ENCODE measurements around the gene MAML1. TPM values are rescaled to one million over a fixed set of nuclear protein-coding genes. Genes with fewer than 3 reads are reported as not detected.
A peak's percentile ranks its signal among the peaks of the same experiment; 100 is the strongest.

The MAML1 gene
- total and polyA plus RNA-seq, 2 experiments from 2014 or later = 14.4 to 35.8 TPM

DNA sequence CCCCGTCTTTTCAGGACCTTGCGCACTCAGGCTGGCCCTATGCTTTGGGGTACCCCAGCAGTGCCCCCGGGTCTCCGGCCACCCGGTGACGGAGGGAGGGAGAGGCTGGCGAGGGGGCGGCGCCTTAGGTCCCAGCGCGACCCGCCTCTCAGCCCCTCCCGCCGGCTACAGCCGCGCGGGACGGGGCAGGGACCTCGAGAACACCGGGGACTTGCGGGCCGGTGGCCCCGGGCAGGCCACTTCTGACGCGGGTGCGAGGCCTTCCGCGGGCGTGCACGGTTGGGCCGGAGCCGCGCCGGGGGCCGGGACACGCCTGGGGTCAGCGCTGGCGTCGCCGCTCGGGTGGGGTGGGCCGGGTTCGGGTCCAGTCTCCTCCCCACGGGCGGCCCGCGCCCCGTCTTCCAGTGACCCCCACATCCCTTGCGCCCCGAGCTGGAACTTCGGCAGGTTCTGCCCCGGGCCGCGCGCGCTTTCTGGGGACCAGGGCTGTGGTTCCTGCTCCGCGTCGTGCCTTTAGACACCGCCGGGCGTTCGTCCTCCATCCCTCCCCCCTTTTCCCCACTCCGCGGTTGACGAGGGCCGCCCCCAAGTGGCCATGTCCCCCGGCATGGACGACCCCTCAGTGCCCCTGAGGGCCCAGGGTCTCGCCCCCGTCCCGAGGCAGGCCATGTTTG is 84.3 kb downstream of the MAML1 start:
- TF ChIP-seq, protein P1, sequence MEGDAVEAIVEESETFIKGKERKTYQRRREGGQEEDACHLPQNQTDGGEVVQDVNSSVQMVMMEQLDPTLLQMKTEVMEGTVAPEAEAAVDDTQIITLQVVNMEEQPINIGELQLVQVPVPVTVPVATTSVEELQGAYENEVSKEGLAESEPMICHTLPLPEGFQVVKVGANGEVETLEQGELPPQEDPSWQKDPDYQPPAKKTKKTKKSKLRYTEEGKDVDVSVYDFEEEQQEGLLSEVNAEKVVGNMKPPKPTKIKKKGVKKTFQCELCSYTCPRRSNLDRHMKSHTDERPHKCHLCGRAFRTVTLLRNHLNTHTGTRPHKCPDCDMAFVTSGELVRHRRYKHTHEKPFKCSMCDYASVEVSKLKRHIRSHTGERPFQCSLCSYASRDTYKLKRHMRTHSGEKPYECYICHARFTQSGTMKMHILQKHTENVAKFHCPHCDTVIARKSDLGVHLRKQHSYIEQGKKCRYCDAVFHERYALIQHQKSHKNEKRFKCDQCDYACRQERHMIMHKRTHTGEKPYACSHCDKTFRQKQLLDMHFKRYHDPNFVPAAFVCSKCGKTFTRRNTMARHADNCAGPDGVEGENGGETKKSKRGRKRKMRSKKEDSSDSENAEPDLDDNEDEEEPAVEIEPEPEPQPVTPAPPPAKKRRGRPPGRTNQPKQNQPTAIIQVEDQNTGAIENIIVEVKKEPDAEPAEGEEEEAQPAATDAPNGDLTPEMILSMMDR (IDR thresholded peaks at IDR 0.05; ENCODE audit: low read depth, low read length) = no peak
- no peaks in the 10 kb centered on the region for H3K36me3 ChIP-seq
- H3K27ac ChIP-seq = no peak overlapping the region
- H3K27me3 ChIP-seq = no peaks in the 10 kb centered on the region
- peaks cover 16% of the 10 kb centered on the region for H3K4me1 ChIP-seq (ENCODE audit: low read depth)
- DNase-seq (ENCODE audit: low read depth in 1 of 2, low spot score in 1 of 2) = no peak
- H3K9me3 ChIP-seq (ENCODE audit: low read depth) = no peaks in the 10 kb centered on the region
- H3K4me3 ChIP-seq = peak overlapping the region; percentile 17

DNA sequence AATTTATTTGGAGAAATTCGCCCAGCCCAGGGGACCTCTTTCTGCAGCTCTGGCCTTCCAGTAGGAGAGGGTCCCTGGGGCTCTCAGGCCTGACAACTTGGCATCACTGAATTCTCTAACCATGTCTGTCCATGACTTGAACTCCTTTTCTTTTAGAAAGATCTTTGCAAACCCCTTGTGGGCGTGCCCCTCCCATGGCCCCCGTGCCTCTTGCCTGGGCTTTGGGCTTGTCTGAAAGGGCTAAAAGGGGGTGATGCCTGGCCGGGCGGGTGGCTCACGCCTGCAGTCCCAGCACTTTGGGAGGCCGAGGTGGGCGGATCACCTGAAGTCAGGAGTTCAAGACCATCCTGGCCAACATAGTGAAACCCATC is 84.8 kb downstream of the MAML1 start:
- Histone ChIP-seq H3K9me3 (ENCODE audit: low read depth) (no peaks in the 10 kb centered on the region), H3K4me1 (ENCODE audit: low read depth) (peaks cover 21% of the 10 kb centered on the region), H3K27me3 (no peaks in the 10 kb centered on the region), H3K27ac (no peak overlapping the region), H3K4me3 (no peak overlapping the region), H3K36me3 (no peaks in the 10 kb centered on the region)
- TF ChIP-seq, protein P1 (IDR thresholded peaks at IDR 0.05; ENCODE audit: low read depth, low read length) = no peak
- DNase-seq (ENCODE audit: low read depth in 1 of 2, low spot score in 1 of 2) = no peak

DNA sequence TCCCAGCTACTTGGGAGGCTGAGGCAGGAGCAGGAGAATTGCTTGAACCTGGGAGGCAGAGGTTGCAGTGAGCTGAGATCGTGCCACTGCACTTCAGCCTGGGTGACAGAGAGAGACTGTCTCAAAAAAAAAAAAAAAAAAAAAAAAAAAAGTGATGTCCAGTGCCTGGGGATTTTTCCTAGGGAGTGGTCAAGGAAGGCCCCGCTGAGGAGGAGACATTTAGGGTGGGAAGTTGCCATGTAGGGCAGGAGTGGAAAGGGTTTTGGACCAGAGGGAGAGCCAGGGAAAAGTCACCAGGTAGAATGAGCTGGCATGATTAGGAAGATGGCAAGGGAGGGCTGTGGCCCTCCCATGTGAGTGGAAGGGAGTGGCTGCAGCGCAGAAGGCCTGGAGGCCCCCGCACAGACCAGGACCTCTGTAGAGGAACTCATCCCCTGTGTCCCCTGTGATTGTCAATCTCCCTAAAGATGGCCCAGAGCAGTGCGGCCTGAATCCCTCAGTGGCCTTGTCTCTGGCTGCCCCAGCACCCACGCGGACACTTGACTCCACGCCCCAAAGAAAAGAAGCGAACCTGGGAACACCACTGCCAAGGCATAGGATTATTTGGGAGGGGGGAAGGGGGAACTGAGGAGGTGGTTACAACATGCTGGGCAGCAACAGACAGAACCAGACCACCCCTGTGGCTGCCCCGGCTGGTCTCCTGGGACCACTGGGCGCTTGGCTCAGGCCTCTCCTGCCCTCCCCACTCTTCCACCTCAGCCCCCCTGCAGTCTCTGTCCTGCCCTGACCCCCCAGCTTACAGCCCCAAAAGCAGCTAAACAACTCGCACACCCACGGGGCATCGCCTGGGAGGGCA is 85.5 kb downstream of the MAML1 start:
- DNase-seq (ENCODE audit: low read depth in 1 of 2, low spot score in 1 of 2) = no peak
- TF ChIP-seq, protein P1 (IDR thresholded peaks at IDR 0.05; ENCODE audit: low read depth, low read length) = no peak
- Histone ChIP-seq H3K4me3 (peak overlapping the region; percentile 18), H3K27me3 (no peaks in the 10 kb centered on the region), H3K9me3 (ENCODE audit: low read depth) (no peaks in the 10 kb centered on the region), H3K36me3 (no peaks in the 10 kb centered on the region), H3K27ac (peak overlapping the region; percentile 94), H3K4me1 (ENCODE audit: low read depth) (peaks cover 23% of the 10 kb centered on the region)

DNA sequence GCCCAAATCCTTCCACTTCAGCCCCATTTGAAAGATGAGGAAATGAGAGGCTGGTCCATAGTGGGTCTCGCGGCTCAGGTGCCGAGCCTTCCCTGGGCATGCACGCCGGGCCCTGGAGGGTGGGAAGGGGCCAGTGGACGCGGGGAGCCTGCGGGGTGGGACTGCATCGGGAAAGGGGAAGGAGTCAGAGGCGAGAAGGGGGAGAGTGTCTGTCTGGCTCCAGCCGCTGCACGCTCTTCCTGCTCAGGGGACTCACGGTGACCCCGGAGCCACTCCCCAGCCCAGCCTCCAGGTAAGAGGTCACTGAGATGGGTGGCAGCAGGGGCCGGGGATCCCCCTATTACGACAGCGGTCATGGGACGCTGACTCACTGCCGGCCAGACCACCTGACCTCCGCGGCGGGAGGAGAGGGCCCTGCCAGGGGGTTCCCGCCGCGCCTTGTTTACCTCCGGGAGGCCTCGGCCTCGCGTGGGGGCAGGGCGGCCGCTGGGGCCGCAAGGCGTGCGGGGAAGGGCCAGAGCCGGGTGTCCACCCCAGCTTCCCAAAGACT is 86.2 kb downstream of the MAML1 start:
- peak; percentile 91 to 98 for DNase-seq (ENCODE audit: low read depth in 1 of 2, low spot score in 1 of 2)
- H3K9me3 ChIP-seq (ENCODE audit: low read depth) = no peaks in the 10 kb centered on the region
- H3K4me3 ChIP-seq = peak overlapping the region; percentile 18
- peaks cover 23% of the 10 kb centered on the region for H3K4me1 ChIP-seq (ENCODE audit: low read depth)
- TF ChIP-seq, protein P1 (IDR thresholded peaks at IDR 0.05; ENCODE audit: low read depth, low read length) = no peak
- H3K36me3 ChIP-seq = peaks cover 4% of the 10 kb centered on the region
- peak overlapping the region; percentile 94 for H3K27ac ChIP-seq
- no peaks in the 10 kb centered on the region for H3K27me3 ChIP-seq

DNA sequence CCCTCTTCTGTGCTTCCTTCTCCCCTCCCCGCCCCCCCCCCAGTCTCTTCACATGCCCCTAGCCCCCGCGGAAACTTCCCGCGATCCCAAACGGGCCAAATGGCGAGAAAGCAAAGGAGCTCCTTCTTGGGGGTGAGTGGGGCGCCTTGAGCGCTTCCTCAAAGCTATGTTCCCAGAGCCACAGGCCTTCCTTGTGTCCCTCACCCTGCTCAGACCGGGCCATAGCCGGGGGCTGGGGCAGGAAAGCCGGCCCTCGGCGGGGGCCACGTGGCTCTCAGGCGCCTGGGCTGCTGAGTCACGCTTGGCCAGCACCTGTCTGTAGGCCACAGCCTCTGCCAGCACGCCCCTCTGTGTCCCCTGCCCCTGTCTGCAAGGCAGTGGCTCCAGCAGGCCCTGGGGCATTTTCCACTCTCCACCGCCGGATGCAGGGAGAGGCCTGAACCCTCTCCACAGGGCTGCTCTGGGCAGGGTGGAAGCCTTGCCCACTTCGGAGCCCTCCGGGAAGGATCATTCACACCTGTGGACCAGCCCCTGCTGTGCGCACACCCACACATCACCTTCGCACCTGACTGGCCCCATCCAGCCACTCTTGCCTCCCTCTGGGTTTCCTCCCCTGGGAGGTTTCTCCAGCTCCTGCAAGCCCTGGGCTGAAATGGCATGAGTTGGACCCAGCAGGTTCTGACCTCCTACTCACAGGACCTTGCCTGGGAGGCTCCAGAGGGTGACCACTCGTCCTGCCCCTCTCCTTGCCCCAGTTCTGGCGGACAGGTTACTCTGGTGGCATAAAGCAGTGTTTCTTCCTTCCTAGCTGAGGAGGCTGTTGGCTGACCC is 86.9 kb downstream of the MAML1 start:
- peaks cover 10% of the 10 kb centered on the region for H3K36me3 ChIP-seq
- H3K9me3 ChIP-seq (ENCODE audit: low read depth) = no peaks in the 10 kb centered on the region
- no peaks in the 10 kb centered on the region for H3K27me3 ChIP-seq
- H3K27ac ChIP-seq = peak overlapping the region; percentile 94
- H3K4me1 ChIP-seq (ENCODE audit: low read depth) = peaks cover 23% of the 10 kb centered on the region
- TF ChIP-seq, protein P1 (IDR thresholded peaks at IDR 0.05; ENCODE audit: low read depth, low read length) = no peak
- peak; percentile 44 to 80 for DNase-seq (ENCODE audit: low read depth in 1 of 2, low spot score in 1 of 2)
- peak overlapping the region; percentile 18 for H3K4me3 ChIP-seq
